HG03521 (cell line): ENCODE results near the gene SLC45A2.
"Not testable (repeated sequence)": the region's sequence is repeated elsewhere in the genome, so short reads cannot be mapped to it uniquely, and the experiment has no call there.

Source experiments
- ATAC-seq: cut with Tn5 transposase; IDR thresholded peaks from one replicate; pipeline ENCODE4 v1.9.1; 2021; ENCODE audit warnings: mild to moderate bottlenecking, moderate library complexity; ENCODE audit not compliant: unreplicated experiment

SLC45A2 gene

GRCh38 chr5:33931136-33931535, 53.4 kb downstream of the SLC45A2 start:
- no peak for ATAC-seq

- no peak for ATAC-seq
These were observed 54.4 kb downstream of the SLC45A2 start for GRCh38 chr5:33929925-33930690.

- no peak for ATAC-seq
These were observed 56.2 kb downstream of the SLC45A2 start for GRCh38 chr5:33928283-33928682.

DNA sequence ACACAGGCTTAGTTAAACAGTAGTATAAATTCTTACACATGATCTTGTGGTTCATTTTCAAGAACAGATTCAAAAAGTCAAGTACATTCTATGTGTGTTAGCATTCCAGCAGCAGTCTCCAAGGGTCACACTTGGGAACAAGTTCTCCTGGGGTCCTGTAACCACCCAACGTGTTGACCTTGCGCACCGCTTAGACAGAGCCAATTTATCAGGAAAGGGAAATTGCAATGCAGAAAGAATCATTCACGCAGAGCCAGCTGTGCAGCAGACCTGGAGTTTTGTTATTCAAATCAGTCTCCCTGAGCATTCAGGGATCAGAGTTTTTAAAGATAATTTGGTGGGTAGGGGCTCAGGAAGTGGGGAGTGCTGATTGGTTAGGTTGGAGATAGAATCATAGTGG, 56.8 kb downstream of the SLC45A2 start:
- no peak for ATAC-seq

DNA sequence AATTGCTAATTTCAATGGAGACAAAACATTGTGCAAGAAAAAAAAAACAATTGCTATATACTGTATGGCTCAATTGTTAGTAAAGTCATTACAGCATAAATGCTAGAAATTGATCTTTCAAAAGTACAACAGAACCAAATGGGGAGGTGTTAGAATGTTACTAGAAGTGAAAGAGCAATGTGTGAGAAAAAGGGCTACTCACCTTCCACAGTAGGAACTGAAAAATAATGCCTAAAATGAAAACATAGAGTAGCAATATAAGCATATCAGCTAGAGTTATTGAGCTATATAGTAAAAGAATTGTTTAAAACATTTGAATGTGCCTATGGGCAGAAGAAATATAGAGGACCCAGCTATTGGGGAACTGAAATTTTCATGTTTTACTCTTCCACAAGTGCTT, 59.2 kb downstream of the SLC45A2 start:
- ATAC-seq: no peak

DNA sequence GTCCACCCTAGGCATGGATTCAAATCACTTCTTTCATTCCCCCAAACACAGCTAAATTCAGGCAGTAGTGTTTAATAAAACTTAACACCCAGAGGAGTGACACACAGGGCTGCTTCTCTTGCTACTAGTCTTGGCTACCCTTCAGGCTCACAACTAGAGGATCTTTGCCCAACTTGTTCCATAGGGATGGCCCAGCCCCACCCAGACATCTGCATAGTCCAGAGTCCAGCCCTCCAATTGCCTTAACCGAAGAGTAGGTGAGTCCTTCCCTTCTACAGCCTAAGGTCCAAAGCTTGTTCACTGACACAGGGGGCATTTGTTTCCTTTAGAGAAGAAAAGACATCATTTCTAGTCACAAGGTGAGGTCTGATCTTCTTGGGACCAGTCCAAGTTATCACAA, 63.5 kb downstream of the SLC45A2 start:
- ATAC-seq: no peak

- not testable (repeated sequence) for ATAC-seq
These were observed 69.6 kb downstream of the SLC45A2 start for GRCh38 chr5:33914844-33915243.

DNA sequence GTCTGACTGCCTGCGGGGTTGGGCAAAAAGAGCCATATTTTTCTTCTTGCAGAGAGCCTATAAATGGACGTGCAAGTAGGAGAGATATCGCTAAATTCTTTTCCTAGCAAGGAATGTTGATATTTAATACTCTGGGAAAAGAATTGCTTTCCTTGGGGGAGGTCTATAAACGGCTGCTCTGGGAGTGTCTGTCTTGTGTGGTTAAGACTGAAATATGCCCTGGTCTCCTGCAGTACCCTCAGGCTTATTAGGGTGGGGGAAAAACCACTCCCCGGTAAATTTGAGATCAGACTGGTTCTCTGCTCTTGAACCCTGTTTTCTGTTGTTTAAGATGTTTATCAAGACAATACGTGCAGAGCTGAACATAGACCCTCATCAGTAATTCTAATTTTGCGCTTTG, 78.2 kb downstream of the SLC45A2 start:
- not testable (repeated sequence) for ATAC-seq

DNA sequence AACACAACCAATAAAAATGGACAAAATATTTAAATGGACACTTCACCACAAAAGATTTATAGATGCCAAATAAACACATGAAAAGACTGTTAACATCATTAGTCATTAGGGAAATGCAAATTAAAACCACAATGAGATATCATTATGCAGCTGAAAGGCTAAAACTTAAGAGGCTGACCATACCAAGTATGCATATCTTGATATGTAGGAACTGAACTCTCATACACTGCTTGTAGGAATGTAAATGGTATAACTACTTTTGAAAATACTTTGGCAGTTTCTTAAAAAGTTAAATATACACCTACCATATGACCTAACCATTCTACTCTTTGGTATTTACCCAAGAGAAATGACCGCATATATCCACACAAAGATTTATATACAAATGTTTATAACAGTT, 79.1 kb downstream of the SLC45A2 start:
- ATAC-seq: no peak

GRCh38 chr5:33903118-33903517, 81.4 kb downstream of the SLC45A2 start:
- no peak for ATAC-seq

GRCh38 chr5:33901156-33901555, 83.3 kb downstream of the SLC45A2 start:
- no peak for ATAC-seq
